ELR (cell line): ENCODE measurements around the gene APOC4.
"Not testable (repeated sequence)": the region's sequence is repeated elsewhere in the genome, so short reads cannot be mapped to it uniquely, and the experiment has no call there.

ENCODE experiments used
- DNase-seq: peaks from one replicate; pipeline ENCODE4 v3.0.0-alpha.2; 2015; ENCODE audit warnings: low read depth

The APOC4 gene, protein sequence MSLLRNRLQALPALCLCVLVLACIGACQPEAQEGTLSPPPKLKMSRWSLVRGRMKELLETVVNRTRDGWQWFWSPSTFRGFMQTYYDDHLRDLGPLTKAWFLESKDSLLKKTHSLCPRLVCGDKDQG

DNA sequence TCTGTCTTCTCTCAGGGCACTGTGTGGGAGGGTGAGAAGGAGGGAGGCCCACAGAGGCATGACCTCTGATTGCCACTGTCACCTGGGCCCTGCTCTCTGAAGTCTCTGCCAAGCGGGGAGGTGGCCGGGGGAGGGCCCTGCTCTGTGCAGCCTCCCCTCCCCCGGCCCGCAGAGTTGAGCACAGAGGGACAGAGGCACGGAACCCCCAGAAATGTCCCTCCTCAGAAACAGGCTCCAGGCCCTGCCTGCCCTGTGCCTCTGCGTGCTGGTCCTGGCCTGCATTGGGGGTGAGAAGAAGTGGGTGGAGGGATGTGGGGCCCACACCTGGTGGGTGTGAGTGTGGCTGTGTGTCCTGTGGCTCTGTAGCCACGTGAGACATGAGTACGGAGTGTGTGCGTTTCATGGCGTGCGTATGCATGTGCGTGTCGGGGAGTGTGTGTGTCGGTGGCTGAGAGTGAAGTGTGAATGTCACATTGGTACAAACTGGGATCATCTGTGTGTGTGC, at the start of gene APOC4:
TSS of gene APOC4 (plus strand) at position 171 of the 505 bp plus-strand sequence. CDS start at position 212, 41 bp downstream.
- no peak for DNase-seq

DNA sequence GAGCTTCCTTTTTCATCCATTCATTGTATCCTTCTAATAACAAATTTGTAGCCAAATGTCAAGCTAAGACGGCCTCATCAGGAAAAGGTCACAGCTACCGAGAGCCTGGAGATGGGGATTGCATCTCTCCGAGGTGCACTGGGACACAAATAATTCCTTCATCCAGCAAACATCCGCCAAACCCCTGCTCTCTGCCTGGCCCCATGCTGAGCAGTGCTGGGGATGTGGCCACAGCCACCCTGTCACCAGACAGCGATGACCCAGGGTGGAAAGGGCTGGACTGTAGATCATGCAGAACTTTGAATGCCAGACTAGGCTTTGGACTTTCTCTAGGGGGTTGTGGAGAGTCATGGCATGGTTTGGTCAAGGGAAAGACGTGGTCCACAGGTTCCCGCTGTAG, 49.1 kb upstream of the APOC4 start:
- DNase-seq, result no peak

DNA sequence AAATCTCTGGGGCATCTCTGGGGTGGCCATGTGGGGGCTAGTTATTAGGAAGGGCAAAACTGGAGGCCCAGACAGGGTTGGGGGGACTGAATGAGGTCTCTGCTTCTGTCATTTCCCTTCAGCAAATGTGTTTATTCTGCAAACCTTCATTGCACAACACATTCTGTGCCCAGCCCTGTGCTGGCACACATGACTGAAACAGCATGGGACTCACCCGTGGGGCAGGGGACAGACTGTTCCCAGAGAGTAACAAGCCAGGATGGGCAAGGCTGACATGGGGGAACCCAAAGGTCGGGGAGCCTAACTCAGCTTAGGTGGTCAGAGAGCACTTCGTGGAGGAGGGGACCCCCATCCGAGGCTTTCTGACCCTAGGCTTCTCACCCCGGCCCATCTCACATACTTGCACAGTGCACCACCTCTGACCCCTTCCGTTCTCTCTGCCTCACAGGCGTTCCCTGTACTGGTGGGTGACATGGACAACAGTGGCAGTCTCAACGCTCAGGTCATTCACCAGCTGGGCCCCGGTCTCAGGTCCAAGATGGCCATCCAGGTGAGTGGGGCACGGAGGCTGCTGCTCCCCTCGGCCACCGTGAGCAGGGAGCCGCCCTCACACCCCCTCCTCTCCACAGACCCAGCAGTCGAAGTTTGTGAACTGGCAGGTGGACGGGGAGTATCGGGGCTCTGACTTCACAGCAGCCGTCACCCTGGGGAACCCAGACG, 48.5 kb upstream of the APOC4 start:
- DNase-seq, result no peak

DNA sequence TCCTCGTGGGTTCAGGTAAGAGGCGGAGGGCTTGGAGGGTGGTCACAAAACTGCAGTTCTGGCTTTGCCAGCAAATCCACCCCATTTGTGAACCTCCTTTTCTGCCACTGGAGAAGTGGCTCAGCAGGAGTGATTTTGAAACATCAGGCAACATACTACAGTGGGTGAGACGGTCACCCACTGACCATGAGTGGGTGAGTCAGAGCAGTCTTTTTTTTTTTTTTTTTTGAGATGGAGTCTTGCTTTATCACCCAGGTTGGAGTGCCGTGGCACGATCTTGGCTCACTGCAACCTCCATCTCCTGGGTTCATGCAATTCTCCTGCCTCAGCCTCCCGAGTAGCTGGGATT, 48.0 kb upstream of the APOC4 start:
- no peak for DNase-seq

DNA sequence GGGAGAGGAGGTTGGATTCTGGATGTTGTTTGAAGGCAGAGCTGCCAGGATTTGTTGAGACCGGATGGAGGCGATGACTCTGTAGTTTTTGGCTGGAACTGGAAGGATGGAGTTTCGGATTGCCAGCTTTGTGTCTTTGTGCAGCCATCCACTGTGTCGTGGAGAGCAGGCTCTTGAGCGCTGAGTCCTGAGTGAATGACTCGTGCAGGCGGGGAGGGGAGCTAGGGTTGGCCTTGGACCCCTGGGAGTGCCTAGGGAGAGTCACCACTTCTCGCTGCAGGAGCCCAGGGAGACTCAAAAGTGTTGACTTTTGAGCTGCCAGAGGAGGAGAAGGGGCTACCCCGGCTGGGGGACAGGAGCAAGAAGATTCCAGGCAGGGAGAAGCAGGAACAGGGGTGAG, 47.1 kb upstream of the APOC4 start:
- DNase-seq, result no peak

DNA sequence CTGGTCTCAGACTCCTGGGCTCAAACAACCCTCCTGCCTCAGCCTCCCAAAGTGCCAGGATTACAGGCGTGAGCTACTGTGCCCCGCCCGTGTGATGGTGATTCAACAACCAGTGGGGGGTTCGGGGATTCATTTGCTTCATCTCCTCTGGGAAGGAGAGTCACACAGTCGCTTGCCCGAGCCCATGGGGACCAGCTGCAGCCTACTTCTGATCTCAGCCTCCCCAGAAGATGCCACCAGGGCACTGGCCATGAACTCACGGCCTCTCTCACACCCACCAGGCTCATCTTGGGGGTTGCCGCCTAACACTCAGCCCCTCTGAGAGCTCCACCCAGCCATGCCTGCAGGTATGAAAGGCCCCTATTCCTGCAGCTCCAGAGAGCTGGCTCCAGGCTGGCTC, 44.2 kb upstream of the APOC4 start:
- no peak for DNase-seq

DNA sequence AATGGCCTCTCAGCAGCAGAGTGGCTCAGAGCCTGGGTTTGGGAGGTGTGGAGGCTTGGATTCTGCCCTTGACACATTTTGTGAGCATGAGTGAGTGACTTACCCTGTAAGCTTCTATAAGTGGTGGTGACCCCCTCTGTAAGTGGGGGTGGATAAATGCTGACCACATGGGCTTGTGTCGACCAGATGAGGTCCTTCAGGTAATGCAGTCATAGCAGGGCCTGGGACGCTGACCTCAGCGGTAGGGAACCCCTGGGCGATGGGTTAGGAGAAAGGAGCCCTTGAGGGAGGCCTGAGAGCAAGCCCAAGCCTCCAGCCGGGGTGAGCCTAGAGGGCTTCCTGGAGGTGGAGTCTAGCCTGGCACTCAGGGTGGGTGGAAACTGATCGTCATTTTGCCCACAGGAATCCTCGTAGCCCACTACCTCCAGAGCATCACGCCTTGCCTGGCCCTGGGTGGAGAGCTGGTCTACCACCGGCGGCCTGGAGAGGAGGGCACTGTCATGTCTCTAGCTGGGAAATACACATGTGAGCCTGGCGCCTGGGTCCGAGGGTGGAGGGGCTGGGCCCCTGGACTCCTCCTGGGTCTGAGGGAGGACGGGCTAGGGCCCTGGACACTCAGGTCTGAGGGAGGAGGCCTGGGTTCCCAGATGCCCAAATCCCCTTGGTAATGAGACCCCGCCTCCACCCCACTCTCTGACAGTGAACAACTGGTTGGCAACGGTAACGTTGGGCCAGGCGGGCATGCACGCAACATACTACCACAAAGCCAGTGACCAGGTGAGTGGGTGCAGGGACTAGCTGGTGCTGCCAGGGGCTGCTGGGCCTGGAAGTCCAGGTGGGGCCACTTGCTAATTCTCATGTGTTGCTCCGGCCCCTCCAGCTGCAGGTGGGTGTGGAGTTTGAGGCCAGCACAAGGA, 41.5 kb upstream of the APOC4 start:
- no peak for DNase-seq

DNA sequence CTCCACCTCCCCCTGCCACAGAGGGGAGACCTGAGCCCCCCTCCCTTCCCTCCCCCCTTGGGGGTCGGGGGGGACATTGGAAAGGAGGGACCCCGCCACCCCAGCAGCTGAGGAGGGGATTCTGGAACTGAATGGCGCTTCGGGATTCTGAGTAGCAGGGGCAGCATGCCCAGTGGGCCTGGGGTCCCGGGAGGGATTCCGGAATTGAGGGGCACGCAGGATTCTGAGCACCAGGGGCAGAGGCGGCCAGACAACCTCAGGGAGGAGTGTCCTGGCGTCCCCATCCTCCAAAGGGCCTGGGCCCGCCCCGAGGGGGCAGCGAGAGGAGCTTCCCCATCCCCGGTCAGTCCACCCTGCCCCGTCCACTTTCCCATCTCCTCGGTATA, 38.8 kb upstream of the APOC4 start:
- no peak for DNase-seq

DNA sequence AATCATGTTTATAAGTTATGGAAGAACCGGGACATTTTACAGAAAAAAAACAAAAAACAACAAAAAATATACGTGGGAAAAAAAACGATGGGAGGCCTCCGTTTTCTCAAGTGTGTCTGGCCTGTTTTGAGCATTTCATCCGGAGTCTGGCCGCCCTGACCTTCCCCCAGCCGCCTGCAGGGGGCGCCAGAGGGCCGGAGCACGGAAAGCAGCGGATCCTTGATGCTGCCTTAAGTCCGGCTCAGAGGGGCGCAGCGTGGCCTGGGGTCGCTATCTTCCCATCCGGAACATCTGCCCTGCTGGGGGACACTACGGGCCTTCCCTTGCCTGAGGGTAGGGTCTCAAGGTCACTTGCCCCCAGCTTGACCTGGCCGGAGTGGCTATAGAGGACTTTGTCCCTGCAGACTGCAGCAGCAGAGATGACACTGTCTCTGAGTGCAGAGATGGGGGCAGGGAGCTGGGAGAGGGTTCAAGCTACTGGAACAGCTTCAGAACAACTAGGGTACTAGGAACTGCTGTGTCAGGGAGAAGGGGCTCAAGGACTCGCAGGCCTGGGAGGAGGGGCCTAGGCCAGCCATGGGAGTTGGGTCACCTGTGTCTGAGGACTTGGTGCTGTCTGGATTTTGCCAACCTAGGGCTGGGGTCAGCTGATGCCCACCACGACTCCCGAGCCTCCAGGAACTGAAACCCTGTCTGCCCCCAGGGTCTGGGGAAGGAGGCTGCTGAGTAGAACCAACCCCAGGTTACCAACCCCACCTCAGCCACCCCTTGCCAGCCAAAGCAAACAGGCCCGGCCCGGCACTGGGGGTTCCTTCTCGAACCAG, 38.2 kb upstream of the APOC4 start:
- DNase-seq, result peak; percentile 62

DNA sequence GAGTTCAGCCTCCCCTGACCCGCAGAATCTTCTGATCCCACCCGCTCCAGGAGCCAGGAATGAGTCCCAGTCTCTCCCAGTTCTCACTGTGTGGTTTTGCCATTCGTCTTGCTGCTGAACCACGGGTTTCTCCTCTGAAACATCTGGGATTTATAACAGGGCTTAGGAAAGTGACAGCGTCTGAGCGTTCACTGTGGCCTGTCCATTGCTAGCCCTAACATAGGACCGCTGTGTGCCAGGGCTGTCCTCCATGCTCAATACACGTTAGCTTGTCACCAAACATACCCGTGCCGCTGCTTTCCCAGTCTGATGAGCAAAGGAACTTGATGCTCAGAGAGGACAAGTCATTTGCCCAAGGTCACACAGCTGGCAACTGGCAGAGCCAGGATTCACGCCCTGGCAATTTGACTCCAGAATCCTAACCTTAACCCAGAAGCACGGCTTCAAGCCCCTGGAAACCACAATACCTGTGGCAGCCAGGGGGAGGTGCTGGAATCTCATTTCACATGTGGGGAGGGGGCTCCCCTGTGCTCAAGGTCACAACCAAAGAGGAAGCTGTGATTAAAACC, 37.5 kb upstream of the APOC4 start:
- DNase-seq, result no peak

DNA sequence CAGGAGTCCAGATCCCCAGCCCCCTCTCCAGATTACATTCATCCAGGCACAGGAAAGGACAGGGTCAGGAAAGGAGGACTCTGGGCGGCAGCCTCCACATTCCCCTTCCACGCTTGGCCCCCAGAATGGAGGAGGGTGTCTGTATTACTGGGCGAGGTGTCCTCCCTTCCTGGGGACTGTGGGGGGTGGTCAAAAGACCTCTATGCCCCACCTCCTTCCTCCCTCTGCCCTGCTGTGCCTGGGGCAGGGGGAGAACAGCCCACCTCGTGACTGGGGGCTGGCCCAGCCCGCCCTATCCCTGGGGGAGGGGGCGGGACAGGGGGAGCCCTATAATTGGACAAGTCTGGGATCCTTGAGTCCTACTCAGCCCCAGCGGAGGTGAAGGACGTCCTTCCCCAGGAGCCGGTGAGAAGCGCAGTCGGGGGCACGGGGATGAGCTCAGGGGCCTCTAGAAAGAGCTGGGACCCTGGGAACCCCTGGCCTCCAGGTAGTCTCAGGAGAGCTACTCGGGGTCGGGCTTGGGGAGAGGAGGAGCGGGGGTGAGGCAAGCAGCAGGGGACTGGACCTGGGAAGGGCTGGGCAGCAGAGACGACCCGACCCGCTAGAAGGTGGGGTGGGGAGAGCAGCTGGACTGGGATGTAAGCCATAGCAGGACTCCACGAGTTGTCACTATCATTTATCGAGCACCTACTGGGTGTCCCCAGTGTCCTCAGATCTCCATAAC, 36.4 kb upstream of the APOC4 start, which contains the start of gene APOE:
TSS of gene APOE (plus strand) at position 360 of the 724 bp plus-strand sequence. CDS start 829 bp downstream, outside the sequence.
- peak; percentile 20 for DNase-seq

DNA sequence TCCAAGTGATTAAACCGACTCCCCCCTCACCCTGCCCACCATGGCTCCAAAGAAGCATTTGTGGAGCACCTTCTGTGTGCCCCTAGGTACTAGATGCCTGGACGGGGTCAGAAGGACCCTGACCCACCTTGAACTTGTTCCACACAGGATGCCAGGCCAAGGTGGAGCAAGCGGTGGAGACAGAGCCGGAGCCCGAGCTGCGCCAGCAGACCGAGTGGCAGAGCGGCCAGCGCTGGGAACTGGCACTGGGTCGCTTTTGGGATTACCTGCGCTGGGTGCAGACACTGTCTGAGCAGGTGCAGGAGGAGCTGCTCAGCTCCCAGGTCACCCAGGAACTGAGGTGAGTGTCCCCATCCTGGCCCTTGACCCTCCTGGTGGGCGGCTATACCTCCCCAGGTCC, 34.4 kb upstream of the APOC4 start:
- no peak for DNase-seq

DNA sequence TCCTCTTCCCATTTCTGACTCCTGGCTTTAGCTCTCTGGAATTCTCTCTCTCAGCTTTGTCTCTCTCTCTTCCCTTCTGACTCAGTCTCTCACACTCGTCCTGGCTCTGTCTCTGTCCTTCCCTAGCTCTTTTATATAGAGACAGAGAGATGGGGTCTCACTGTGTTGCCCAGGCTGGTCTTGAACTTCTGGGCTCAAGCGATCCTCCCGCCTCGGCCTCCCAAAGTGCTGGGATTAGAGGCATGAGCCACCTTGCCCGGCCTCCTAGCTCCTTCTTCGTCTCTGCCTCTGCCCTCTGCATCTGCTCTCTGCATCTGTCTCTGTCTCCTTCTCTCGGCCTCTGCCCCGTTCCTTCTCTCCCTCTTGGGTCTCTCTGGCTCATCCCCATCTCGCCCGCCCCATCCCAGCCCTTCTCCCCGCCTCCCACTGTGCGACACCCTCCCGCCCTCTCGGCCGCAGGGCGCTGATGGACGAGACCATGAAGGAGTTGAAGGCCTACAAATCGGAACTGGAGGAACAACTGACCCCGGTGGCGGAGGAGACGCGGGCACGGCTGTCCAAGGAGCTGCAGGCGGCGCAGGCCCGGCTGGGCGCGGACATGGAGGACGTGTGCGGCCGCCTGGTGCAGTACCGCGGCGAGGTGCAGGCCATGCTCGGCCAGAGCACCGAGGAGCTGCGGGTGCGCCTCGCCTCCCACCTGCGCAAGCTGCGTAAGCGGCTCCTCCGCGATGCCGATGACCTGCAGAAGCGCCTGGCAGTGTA, 33.8 kb upstream of the APOC4 start:
- no peak for DNase-seq

DNA sequence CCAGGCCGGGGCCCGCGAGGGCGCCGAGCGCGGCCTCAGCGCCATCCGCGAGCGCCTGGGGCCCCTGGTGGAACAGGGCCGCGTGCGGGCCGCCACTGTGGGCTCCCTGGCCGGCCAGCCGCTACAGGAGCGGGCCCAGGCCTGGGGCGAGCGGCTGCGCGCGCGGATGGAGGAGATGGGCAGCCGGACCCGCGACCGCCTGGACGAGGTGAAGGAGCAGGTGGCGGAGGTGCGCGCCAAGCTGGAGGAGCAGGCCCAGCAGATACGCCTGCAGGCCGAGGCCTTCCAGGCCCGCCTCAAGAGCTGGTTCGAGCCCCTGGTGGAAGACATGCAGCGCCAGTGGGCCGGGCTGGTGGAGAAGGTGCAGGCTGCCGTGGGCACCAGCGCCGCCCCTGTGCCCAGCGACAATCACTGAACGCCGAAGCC, 33.2 kb upstream of the APOC4 start:
- DNase-seq, result no peak

DNA sequence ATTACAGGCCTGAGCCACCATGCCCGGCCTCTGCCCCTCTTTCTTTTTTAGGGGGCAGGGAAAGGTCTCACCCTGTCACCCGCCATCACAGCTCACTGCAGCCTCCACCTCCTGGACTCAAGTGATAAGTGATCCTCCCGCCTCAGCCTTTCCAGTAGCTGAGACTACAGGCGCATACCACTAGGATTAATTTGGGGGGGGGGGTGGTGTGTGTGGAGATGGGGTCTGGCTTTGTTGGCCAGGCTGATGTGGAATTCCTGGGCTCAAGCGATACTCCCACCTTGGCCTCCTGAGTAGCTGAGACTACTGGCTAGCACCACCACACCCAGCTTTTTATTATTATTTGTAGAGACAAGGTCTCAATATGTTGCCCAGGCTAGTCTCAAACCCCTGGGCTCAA, 32.3 kb upstream of the APOC4 start:
- DNase-seq, result no peak

DNA sequence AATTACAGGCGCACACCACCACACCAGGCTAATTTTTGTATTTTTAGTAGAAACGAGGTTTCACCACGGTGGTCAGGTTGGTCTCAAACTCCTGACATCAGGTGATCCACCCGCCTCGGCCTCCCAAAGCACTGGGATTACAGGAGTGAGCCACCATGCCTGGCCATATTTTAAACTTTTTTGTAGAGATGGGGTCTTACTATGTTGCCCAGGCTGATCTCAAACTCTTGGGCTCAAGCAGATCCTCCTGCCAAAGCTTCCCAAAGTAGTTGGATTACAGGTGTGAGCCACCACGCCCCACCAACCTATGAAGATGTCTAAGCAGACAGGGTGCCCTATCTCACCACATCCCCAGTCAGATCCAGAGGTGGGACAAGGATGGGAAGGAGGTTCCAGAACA, 30.1 kb upstream of the APOC4 start:
- not testable (repeated sequence) for DNase-seq

DNA sequence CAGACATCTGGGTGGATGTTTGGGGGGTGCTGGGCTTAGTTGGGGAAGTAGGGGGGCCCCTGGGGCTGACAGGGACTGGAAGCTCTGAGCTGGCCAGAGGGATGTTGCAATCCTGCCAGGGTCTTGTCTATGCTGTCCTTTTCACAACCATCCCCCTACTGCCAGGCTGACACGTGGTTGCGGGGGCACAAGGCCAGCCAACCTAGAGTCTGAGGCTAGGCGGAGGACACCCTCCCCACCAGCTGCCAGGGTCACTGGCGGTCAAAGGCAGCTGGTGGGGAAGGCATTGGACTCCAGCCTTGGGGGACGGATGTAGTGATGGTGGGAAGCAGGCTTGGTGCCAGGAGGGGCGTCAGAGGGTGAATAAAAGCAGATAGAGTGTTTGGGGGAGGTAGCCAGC, 29.2 kb upstream of the APOC4 start:
- DNase-seq, result no peak

DNA sequence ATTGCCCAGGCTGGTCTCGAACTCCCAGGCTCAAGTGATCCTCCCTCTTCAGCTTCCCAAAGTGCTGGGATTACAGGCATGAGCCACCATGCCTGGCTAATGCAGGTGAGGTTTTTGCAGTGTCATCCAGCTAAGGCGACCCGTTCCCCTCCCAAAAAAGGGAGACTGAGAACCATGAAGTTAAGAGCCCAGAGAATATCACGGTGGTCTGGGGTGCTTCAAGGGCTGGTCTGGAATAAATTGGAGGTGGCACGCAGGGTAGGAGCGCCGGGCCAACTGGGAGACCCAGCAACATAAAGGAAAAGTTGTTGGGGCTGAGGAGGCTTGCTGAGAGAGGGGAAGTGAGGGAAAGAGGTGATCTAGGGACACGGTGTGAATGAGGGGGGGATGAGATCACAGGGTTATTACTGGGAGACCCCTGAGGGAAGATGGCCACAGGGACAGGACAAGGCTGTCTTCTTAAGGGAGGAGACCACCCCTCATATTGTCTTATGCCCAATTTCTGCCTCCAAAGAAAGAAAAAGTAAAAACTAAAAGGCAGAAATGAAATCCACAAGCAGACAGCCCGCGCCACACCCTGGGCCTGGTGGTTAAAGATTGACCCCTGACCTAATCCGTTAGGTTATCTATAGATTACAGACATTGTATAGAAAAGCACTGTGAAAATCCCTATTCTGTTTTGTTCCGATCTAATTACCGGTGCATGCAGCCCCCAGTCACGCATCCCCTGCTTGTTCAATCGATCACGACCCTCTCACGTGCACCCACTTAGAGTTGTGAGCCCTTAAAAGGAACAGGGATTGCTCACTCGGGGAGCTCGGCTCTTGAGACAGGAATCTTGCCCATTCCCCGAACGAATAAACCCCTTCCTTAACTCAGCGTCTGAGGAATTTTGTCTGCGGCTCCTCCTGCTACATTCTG, 28.3 kb upstream of the APOC4 start:
- DNase-seq, result not testable (repeated sequence)
